HL-60 (cell line): ENCODE measurements around the gene GRIK2.

Experiments used
- GABPA ChIP-seq: IDR thresholded peaks from 2 replicates; pipeline ENCODE4 v1.6.1; 2012; ENCODE audit warnings: low read depth
- REST ChIP-seq: IDR thresholded peaks from 2 replicates; pipeline ENCODE4 v1.6.1; 2012; ENCODE audit warnings: low read depth; ENCODE audit not compliant: insufficient replicate concordance
- TF ChIP-seq, protein P1 (sequence below): IDR thresholded peaks from one replicate; pipeline ENCODE4 v1.5.1; 2011; ENCODE audit warnings: low read length, control low read depth, inconsistent platforms; ENCODE audit not compliant: insufficient read depth

- TF ChIP-seq GABPA (no peak), REST (no peak)
- TF ChIP-seq, protein P1, sequence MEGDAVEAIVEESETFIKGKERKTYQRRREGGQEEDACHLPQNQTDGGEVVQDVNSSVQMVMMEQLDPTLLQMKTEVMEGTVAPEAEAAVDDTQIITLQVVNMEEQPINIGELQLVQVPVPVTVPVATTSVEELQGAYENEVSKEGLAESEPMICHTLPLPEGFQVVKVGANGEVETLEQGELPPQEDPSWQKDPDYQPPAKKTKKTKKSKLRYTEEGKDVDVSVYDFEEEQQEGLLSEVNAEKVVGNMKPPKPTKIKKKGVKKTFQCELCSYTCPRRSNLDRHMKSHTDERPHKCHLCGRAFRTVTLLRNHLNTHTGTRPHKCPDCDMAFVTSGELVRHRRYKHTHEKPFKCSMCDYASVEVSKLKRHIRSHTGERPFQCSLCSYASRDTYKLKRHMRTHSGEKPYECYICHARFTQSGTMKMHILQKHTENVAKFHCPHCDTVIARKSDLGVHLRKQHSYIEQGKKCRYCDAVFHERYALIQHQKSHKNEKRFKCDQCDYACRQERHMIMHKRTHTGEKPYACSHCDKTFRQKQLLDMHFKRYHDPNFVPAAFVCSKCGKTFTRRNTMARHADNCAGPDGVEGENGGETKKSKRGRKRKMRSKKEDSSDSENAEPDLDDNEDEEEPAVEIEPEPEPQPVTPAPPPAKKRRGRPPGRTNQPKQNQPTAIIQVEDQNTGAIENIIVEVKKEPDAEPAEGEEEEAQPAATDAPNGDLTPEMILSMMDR: no peak
Measured at GRCh38 chr6:101633081-101633480, 239.6 kb downstream of the GRIK2 start.
